GM21447 (cell line): ENCODE measurements around the gene SEPHS2.
A peak's percentile ranks its signal among the peaks of the same experiment; 100 is the strongest.
"Not testable (repeated sequence)": the region's sequence is repeated elsewhere in the genome, so short reads cannot be mapped to it uniquely, and the experiment has no call there.

ENCODE experiments used
- ATAC-seq: cut with Tn5 transposase; IDR thresholded peaks from one replicate; pipeline ENCODE4 v1.9.1; 2021; ENCODE audit not compliant: unreplicated experiment

SEPHS2 gene

GRCh38 chr16:30399435-30400186, 46.1 kb downstream of the SEPHS2 start:
- no peak for ATAC-seq

DNA sequence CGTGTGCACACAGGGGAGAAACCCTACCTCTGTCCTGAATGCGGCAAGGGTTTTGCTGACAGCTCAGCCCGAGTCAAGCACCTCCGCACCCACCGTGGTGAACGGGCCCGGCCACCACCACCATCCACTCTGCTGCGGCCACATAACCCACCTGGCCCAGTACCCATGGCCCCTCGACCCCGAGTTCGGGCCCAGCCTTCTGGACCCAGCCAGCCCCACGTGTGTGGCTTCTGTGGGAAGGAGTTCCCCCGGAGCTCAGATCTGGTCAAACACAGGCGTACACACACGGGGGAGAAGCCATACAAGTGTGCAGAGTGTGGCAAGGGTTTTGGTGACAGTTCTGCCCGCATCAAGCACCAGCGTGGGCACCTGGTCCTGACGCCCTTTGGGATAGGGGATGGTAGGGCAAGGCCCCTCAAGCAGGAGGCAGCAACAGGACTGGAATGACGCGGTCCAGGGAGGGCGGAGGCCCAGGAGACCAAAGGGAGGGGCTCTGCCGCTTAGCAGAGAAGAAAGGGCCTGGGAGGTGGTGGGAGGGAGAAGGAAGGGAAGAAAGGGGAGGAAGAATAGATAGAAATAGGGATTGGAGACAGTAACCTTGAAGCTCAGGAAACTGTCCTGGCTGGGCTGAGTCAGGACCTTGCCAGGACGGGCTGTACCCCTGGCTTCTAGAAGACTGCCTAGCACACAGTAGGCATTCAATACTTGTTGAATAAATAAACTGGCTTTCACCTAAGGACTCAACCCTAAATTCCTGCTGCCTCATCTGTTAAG, 46.8 kb downstream of the SEPHS2 start:
- no peak for ATAC-seq

- no peak for ATAC-seq
Measured at GRCh38 chr16:30397776-30398660, 47.7 kb downstream of the SEPHS2 start.

DNA sequence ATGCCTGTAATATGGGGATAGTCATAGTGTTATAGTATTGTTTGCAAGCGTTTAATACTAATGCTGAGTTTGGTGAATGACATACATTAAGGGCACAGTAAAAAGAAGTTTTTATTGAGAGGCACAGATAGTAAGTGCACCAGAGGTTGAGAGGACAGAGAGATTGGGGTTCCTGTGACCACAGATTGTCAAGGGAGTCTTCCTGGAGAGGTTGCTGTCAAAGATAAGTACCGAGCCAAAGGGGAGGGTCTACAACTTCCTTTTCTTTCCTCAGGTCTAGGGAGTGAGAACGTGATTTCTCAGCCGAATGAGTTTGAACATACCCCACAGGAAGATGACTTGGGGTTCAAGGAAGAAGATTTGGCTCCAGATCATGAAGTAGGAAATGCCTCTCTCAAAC, 48.6 kb downstream of the SEPHS2 start:
- ATAC-seq, result no peak

DNA sequence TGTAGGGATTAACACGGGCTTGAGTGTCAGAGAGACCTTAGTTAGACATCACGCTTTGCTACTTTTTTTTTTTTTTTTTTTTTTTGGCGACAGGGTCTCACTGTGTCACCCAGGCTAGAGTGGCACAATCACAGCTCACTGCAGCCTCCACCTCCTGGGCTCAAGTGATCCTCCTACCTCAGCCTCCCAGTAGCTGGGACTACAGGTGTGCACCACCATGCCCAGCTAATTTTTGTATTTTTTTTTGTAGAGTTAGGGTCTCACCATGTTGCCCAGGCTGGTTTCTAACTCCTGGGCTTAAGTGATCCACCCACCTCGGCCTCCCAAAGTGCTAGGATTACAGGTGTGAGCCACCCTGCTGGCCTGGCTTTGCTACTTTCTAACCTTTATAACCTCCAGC, 49.0 kb downstream of the SEPHS2 start:
- not testable (repeated sequence) for ATAC-seq

GRCh38 chr16:30395992-30396585, 49.6 kb downstream of the SEPHS2 start:
- ATAC-seq, result no peak

DNA sequence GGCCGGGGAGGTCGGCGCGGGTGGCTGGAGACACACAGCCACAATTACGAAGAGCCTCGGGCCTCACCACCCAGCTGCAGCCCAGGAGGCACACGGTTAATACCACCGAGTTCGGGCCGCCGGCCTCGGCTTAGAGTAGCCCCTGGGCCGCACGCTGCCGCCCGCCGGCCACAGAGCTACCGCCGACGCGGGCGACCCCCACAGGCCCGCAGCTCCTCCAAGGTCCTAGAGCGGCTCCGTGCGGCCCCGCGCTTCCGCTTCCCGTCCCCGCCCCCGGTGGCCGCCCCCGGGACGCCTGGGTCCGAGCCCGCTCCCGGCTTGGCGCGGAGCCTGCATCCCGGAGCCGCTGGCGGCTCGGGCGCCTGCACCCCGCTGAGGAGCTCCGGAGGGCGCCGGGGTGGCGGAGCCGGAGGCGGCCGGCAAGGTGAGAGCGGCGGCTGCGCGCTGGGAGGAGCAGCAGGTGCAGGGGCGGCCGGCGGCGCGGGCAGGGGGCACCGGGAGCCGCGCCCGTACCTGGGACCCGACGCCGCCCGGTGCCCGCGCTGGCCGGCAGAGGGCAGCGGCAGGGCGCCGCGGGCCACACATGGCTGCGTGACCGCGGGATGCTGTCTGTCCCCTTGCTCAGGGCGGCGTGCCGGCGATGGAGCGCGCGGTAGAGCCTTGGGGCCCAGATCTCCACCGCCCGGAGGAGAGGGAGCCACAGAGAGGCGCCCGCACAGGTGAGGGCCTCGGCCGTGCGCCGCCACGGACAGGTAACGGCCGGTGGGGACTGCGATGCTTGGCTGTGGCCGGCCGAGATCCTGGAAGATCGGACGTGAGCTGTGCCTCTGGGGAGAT, 50.3 kb downstream of the SEPHS2 start, which contains the start of gene ZNF48:
TSS of gene ZNF48 (plus strand) at position 266 of the 837 bp plus-strand sequence. CDS start at position 641, 375 bp downstream.
- peak; percentile 56 for ATAC-seq

DNA sequence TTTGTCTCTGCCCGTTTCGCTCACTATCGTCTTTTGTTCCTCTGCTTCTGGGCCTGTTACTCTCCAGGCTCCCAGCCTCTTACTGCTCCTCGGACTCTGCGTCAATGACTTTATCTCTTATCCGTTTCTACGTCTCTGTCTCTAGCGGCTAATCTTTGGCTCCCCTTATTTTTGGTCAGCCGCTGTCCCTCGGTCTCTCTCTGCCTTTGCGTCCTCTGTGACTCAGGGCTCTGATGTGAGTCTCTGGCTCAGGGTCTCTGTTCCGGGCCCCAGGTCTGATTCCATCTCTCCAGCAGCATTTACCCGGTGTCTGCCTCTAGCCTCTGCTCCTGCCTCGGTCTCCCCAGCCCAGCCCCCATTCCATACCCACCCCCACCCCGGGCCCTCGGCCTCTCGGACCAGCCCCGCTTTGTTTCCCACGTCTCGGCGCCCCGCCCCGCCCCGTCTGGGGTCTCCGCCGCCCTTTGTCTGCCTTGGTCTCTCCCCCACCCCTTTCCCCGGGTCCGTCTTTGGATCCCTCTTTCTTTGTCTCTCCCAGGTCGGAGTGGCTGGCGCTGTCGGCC, 51.0 kb downstream of the SEPHS2 start:
- ATAC-seq, result no peak
